Ectodermal cell (in vitro differentiated cells): ENCODE results near the gene TRIP6.

Experiments used
- H3K27ac ChIP-seq: 2 replicates; pipeline ENCODE4 v1.7.0; 2013; ENCODE audit warnings: mild to moderate bottlenecking, low read depth, low read length; ENCODE audit not compliant: insufficient read depth, poor library complexity, severe bottlenecking
- H3K27me3 ChIP-seq: 2 replicates; pipeline ENCODE4 v1.7.0; 2013; ENCODE audit warnings: mild to moderate bottlenecking, low read length; ENCODE audit not compliant: insufficient read depth, control insufficient read depth, poor library complexity, severe bottlenecking
- H3K36me3 ChIP-seq: one replicate; pipeline ENCODE4 v1.7.0; 2013; ENCODE audit warnings: low read length; ENCODE audit not compliant: control insufficient read depth, insufficient read depth
- H3K4me1 ChIP-seq: one replicate; pipeline ENCODE4 v1.7.0; 2013; ENCODE audit warnings: low read length; ENCODE audit not compliant: control insufficient read depth, insufficient read depth
- H3K4me3 ChIP-seq: 2 replicates; pipeline ENCODE4 v1.7.0; 2013; ENCODE audit warnings: low read depth, low read length, control low read depth; ENCODE audit not compliant: insufficient read depth
- H3K9me3 ChIP-seq: 2 replicates; pipeline ENCODE4 v1.7.0; 2013; ENCODE audit warnings: mild to moderate bottlenecking, low read length, moderate library complexity; ENCODE audit not compliant: control insufficient read depth
- WGBS, 2 experiments: methylation state at CpG; one replicate each; pipeline ENCODE4 v1.1.7; 2013; ENCODE audit warnings: missing lambda C conversion rate in 2 of 2; 5-methylcytosine and 5-hydroxymethylcytosine counted together

TRIP6 gene

DNA sequence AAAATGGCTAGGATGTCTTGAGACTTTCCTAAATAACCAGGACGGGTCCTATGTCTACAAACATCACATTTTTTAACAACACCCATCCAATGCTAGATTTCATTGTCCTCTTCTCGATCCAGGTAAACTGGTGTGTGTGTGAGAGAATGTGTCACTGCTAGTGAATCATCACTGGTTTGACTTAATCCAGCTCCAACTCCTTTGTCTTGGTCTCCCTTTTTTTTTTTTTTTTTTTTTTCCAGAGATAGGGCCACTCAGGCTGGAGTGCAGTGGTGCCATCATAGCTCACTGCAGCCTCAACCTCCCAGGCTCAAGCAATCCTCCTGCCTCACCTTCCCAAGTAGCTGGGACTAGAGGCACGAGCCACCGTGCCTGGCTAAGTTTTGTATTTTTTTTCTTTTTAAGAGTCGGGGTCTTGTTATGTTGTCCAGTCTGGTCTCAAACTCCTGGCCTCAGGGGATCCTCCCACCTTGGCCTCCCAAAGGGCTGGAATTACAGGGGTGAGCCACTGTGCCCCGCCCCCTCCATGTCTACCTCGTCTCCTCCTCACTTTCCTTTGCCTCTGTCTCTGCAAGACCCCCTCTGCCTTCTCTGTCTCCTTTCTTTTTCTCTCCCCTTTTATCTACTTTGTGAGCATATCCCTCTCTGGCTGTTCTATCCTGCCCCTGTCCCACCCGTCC, 24.5 kb downstream of the TRIP6 start:
- peaks cover 22% of the 10 kb centered on the region for H3K4me1 ChIP-seq
- no peak overlapping the region for H3K27ac ChIP-seq
- H3K27me3 ChIP-seq, result peaks cover 22% of the 10 kb centered on the region
- 78 to 81% methylated on average over 7 of the region's 8 CpGs for WGBS, 2 experiments
- peak overlapping the region; percentile 57 for H3K4me3 ChIP-seq
- H3K9me3 ChIP-seq, result no peaks in the 10 kb centered on the region
- H3K36me3 ChIP-seq, result peaks cover 7% of the 10 kb centered on the region

DNA sequence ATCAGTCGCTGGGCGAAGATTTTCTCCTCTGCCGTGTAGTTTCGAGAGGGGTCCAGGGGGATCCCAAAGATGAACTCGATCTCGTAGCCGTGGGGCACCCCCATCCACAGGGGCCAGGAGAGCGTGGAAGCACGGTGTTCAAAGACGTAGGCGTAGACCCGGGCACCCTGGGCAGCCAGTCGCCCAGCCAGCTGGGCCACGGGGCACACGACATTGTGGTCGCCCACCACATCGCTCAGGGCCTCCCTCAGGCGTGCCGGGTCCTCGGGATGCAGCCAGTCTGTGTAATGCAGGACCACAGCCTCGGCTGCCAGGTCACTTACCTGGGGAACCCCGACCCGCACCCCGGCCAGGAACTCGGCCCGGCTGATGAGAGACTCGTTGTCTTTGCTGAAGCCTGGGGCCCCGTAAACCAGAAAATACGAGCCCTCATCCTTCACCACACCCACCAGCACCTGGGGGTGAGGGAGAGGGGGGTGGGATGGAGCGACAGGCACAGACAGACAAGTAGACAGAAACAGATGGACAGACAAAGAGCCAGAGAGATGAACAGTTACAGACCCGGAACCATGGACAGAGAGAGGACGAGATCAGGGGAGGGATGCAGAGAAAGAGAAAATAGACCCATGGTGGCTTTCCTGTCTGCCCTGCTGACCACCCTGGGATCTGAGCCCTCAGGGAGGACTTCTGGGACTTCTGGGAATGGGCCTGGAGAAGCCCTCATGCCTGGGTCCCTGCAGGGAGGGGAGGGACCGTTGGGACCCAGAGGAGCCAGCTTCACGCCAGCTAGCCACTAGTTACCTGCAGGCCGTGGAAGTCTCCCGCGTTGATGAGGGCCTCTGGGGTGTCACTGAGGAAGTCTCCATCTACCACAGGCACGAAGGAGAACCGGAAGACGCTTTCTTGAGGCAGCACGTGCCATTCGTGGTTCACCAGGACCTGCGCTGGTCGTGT, 25.5 kb downstream of the TRIP6 start:
- H3K36me3 ChIP-seq, result peaks cover 3% of the 10 kb centered on the region
- H3K27ac ChIP-seq, result no peak overlapping the region
- no peaks in the 10 kb centered on the region for H3K9me3 ChIP-seq
- no peak overlapping the region for H3K4me3 ChIP-seq
- WGBS, 2 experiments, result 94% methylated on average over 42 to 43 of the region's 44 CpGs
- peaks cover 22% of the 10 kb centered on the region for H3K4me1 ChIP-seq
- H3K27me3 ChIP-seq, result peaks cover 32% of the 10 kb centered on the region

DNA sequence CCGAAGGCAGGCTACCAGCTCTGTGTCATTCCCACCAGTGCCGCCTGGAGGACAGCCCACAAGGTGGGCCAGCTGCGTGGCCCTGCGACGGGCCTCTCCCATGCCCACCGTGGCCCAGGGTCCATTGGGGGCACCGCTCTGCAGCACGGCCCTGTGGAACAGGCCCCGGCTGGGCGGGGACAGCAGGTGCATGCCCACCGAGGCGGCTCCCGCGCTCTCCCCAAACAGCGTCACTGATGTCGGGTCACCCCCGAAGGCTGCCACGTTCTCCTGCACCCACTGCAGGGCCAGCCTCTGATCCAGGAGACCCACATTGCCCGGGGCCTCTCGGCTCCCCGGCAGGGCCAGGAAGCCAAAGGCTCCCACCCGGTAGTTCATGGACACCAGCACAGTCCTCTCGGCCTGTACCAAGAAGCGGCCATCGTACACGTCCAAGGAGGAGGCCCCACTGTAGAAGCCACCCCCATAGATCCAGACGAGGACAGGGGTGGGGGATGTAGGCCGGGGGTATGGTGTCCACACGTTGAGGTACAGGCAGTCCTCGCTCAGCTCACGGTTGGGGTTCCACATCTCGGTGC, 26.2 kb downstream of the TRIP6 start:
- peaks cover 22% of the 10 kb centered on the region for H3K4me1 ChIP-seq
- H3K27ac ChIP-seq, result no peak overlapping the region
- 93 to 94% methylated on average over 32 of the region's 32 CpGs for WGBS, 2 experiments
- H3K27me3 ChIP-seq, result peaks cover 36% of the 10 kb centered on the region
- H3K36me3 ChIP-seq, result no peaks in the 10 kb centered on the region
- H3K4me3 ChIP-seq, result no peak overlapping the region
- H3K9me3 ChIP-seq, result no peaks in the 10 kb centered on the region

DNA sequence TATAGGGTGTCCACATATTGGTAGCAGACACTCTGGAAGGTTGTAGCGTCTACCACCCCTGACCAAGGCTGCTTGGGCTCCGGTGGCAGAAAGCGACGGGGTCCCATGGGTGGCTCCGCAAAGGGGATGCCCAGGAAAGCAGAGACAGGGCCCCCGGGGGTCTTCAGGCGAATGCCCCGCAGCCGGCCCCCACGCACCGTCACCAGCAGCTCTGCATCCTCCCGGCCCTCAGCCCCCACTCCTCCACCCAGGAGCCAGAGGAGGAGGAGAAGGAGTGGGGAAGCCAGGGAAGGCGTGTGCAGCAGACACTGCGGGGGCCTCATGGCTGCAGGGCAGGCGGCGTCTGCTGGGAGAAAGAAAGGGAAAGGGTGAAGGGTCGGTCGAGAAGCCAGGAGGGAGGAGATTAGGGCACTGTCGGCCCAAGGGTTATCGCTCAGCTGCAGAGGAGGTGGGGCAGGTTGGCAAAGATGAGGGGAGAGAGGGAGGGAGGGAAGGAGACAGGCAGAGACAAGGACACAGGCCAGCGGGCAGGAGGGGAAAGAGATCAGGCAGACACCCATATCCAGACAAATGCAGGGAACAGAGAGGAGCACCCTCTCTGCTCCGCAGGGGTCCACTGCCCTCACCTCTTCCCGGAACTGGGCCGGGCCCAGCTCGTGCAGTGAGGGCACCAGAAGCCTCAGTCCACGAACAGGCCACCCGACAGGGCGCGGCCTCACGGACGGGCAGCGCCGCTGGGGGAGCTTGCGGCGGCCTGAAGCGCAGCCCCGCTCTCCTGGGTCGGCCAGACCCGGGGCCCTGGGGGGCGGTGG, 26.9 kb downstream of the TRIP6 start:
- H3K4me3 ChIP-seq, result no peak overlapping the region

DNA sequence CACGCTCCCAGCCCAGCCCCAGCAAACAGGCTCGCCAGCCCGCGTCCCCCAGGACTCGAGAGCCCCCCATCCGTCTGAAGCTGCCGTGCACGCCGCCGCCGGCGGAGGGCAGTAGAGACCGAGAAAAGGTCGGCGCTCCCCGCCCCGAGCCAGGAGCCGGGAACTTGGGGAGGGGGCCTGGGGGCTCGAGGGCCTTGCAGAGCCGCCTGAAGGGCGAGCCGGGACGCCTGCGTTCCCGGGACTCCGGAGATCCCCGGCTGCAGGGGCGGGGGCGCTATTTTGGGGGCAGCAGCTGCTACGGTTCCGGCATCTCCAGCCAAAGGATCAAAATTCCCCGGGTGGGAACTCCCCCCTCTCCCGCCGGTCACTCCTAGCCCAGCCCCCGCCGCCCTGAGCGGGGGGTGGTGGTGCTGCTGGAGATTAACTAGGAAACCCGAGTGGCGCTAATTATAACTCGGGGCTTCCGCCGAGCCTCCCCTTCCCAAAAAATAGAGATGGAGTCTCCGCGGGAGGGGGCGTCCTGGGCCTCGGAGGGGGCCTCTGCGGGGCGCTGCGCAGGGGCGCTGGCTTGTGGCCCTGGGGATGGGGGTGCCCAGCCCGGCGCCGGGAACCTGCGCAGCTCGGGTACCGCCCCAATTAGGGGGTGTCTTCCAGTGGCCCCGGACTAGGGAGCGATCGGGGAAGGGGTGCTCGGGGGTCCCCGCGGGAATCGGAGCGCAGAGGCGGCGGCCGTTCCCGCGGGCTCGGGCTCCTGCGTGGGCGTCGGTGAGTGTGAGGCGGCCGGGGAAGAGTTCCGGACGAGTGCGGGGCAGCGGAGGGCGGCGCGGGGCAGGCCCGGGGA, 27.9 kb downstream of the TRIP6 start:
- 1% methylated on average over 83 of the region's 83 CpGs for WGBS, 2 experiments

More for the DNA sequence above, 26.9 kb downstream of the TRIP6 start:
- H3K36me3 ChIP-seq, result no peaks in the 10 kb centered on the region
- peaks cover 16% of the 10 kb centered on the region for H3K4me1 ChIP-seq
- no peak overlapping the region for H3K27ac ChIP-seq
- peaks cover 36% of the 10 kb centered on the region for H3K27me3 ChIP-seq
- H3K9me3 ChIP-seq, result no peaks in the 10 kb centered on the region
- 38 to 41% methylated on average over 35 to 40 of the region's 40 CpGs for WGBS, 2 experiments

DNA sequence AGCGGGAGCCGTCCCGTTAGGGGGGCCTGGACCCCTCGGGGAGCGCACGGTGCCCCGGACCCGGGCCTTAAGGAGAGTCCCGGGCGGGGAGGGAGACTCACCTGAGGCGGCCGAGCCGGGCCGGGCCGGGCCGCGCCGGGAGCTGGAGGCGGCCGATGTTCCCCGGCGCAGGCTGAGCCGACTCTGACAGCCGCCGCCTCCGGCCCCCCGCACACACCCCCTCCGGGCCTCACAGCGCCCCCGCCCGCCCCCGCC, 28.4 kb downstream of the TRIP6 start, which contains the start of gene ACHE:
ACHE (minus strand) TSS at position 188 of the 255 bp plus-strand sequence. CDS start 1,656 bp downstream, outside the sequence.
- WGBS, 2 experiments, result 0 to 4% methylated on average over 26 to 32 of the region's 32 CpGs

More for the DNA sequence above, 27.9 kb downstream of the TRIP6 start:
- H3K9me3 ChIP-seq, result no peaks in the 10 kb centered on the region
- H3K27me3 ChIP-seq, result peaks cover 36% of the 10 kb centered on the region
- peaks cover 16% of the 10 kb centered on the region for H3K4me1 ChIP-seq
- H3K27ac ChIP-seq, result no peak overlapping the region
- no peaks in the 10 kb centered on the region for H3K36me3 ChIP-seq
- H3K4me3 ChIP-seq, result peak overlapping the region; percentile 38

DNA sequence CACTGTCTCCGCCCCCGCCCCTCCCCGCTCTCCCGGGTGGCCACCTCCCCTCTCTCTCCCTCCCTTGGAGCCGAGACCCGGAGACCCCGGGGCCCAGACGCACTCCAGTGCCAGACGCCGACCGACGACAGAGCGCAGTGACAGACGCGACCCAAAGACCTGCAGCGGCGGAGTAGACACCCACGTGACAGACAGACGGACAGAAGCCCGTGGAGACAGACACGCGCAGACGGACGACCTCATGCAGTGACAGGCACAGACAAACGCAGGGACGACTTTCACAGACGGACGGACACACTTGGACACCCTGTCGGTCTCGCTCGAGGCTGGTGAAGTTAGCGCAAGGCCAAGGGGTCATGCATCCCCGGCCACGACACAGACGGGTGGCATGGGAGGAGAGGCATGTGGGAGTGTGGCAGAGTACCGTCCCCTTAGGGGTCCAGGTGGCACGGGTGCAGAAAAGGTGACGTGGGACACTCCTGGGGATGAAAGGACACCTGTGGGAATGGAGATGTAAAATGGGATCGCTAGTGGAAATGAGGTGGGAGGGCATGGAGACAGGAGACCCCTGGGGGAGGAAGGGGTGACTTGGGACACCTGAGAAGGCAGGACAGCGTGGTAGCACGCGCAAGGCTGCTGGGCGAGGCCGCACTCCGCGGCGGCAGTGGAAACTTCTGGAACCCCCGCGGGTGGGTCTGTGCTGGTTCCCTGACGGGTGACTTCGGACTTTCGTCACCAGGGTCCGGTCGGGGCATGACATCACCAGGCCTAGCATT, 29.0 kb downstream of the TRIP6 start:
- Histone ChIP-seq H3K36me3 (no peaks in the 10 kb centered on the region), H3K4me1 (peaks cover 16% of the 10 kb centered on the region), H3K4me3 (peak overlapping the region; percentile 18), H3K27ac (no peak overlapping the region), H3K27me3 (peaks cover 36% of the 10 kb centered on the region), H3K9me3 (no peaks in the 10 kb centered on the region)
- WGBS, 2 experiments, result 5% methylated on average over 52 to 54 of the region's 54 CpGs

More for the DNA sequence above, 28.4 kb downstream of the TRIP6 start, which contains the start of gene ACHE:
- Histone ChIP-seq H3K4me3 (peak within 1 kb of the TSS; percentile 38), H3K4me1 (peaks cover 16% of the 10 kb centered on the region), H3K27me3 (peaks cover 36% of the 10 kb centered on the region), H3K36me3 (no peaks in the 10 kb centered on the region), H3K27ac (no peak within 1 kb of the TSS), H3K9me3 (no peaks in the 10 kb centered on the region)

DNA sequence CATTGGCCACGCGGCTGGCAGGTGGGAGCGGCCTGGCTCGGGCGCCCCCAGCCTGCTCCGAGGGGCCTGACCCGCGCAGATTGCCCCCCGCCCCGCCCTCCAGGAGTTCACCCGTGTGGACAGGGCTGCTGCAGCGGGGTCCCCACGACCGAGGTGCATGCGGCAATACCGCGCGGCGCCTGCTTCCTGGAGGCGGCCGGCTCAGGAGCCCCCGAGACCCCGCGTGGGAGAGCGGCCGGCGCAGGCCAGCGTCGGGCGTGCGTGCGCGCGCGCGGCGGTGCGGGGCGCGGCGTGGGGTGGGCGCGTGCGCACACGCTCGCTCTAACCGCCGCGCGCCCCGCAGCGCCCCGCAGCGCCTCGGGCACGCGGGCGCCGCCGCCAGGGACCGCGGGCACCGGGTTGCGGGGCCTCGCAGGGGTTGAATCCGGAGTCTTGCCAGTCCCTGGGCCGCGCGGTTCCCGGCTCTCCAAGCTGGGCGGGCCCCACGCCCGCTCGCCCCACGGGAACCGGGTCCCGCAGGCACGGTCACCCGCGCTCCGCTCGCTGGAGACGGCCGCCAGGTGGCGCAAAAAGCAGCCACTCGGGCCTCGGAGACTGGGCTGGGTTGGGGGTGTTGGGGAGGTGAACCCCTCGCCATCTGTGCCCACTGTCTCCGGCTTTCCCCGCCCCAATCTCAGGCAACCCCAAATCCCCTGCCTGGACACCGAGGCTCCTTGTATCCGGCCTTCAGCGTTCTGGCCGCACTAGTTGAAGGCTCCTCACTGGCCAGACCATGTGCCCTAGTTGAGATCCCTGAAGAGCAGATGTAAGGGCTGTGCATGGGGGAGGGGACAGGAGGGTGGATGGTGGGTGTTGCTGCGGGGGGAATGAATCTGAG, 29.8 kb downstream of the TRIP6 start:
- Histone ChIP-seq H3K27ac (no peak overlapping the region), H3K4me1 (peaks cover 16% of the 10 kb centered on the region), H3K4me3 (peak overlapping the region; percentile 18), H3K27me3 (peaks cover 36% of the 10 kb centered on the region), H3K9me3 (no peaks in the 10 kb centered on the region), H3K36me3 (no peaks in the 10 kb centered on the region)
- WGBS, 2 experiments, result 2 to 3% methylated on average over 95 of the region's 95 CpGs
